ENCODE measurements around the gene SLC12A1.

GRCh38 chr15:48253172-48253571, 47.1 kb downstream of the SLC12A1 start:
- TF ChIP-seq, protein P1, sequence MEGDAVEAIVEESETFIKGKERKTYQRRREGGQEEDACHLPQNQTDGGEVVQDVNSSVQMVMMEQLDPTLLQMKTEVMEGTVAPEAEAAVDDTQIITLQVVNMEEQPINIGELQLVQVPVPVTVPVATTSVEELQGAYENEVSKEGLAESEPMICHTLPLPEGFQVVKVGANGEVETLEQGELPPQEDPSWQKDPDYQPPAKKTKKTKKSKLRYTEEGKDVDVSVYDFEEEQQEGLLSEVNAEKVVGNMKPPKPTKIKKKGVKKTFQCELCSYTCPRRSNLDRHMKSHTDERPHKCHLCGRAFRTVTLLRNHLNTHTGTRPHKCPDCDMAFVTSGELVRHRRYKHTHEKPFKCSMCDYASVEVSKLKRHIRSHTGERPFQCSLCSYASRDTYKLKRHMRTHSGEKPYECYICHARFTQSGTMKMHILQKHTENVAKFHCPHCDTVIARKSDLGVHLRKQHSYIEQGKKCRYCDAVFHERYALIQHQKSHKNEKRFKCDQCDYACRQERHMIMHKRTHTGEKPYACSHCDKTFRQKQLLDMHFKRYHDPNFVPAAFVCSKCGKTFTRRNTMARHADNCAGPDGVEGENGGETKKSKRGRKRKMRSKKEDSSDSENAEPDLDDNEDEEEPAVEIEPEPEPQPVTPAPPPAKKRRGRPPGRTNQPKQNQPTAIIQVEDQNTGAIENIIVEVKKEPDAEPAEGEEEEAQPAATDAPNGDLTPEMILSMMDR (conservative IDR thresholded peaks at IDR 0.05; ENCODE audit: low read length): no peak
- TF ChIP-seq EZH2phosphoT487 (IDR thresholded peaks at IDR 0.05; ENCODE audit: borderline replicate concordance, low read depth, low read length): no peak

All from OCI-LY7 (cell line).